ENCODE measurements around the gene DEPDC7. TPM values are rescaled to one million over a fixed set of nuclear protein-coding genes. Genes with fewer than 3 reads are reported as not detected.

Gene DEPDC7
- total and polyA plus RNA-seq, 12 donors: 0.32 to 3.6 (median 0.67) TPM; not detected in 1

- Histone ChIP-seq H3K27me3 (peaks cover 7% of the 10 kb centered on the region), H3K4me3 (no peak overlapping the region), H3K27ac (no peak overlapping the region), H3K4me1 (replicated peaks in 1 of 2) (peaks cover 3 to 15% of the 10 kb centered on the region in 2 donors), H3K9me3 (replicated peaks in 1 of 3) (no peaks in the 10 kb centered on the region), H3K36me3 (replicated peaks in 1 of 2) (no peaks in the 10 kb centered on the region)
- DNase-seq: no peak
- 75 to 93% (median 85%) methylated on average over 6 of the region's 6 CpGs for WGBS, 4 donors
- intact Hi-C loops (cut with DNase I): no loop called here
- TF ChIP-seq POLR2A (IDR thresholded peaks at IDR 0.05): no peak
- no peak for TF ChIP-seq CTCF (IDR thresholded peaks at IDR 0.05)
These were observed 3.2 kb downstream of the DEPDC7 start for GRCh38 chr11:33018840-33019239.

GRCh38 chr11:33021501-33021900, 5.8 kb downstream of the DEPDC7 start:
- 82 to 96% (median 90%) methylated on average over 1 of the region's 1 CpG for WGBS, 4 donors
- H3K27ac ChIP-seq: no peak overlapping the region
- DNase-seq: no peak
- TF ChIP-seq CTCF (IDR thresholded peaks at IDR 0.05): no peak
- TF ChIP-seq POLR2A (IDR thresholded peaks at IDR 0.05): no peak
- no peaks in the 10 kb centered on the region for H3K9me3 ChIP-seq (replicated peaks in 1 of 3)
- H3K27me3 ChIP-seq: peaks cover 4% of the 10 kb centered on the region
- no peak overlapping the region for H3K4me3 ChIP-seq
- intact Hi-C loops (cut with DNase I): no loop called here
- H3K36me3 ChIP-seq (replicated peaks in 1 of 2): no peaks in the 10 kb centered on the region
- H3K4me1 ChIP-seq (replicated peaks in 1 of 2): peaks cover 0 to 4% of the 10 kb centered on the region in 2 donors

GRCh38 chr11:33021937-33022336, 6.3 kb downstream of the DEPDC7 start:
- no peak for DNase-seq
- Histone ChIP-seq H3K36me3 (replicated peaks in 1 of 2) (no peaks in the 10 kb centered on the region), H3K4me3 (no peak overlapping the region), H3K27me3 (no peaks in the 10 kb centered on the region), H3K4me1 (replicated peaks in 1 of 2) (no peaks in the 10 kb centered on the region), H3K9me3 (replicated peaks in 1 of 3) (no peaks in the 10 kb centered on the region), H3K27ac (no peak overlapping the region)
- intact Hi-C loops (cut with DNase I): no loop called here
- 51 to 97% (median 86%) methylated on average over 1 of the region's 1 CpG for WGBS, 4 donors
- no peak for TF ChIP-seq POLR2A (IDR thresholded peaks at IDR 0.05)
- no peak for TF ChIP-seq CTCF (IDR thresholded peaks at IDR 0.05)

- Histone ChIP-seq H3K36me3 (replicated peaks in 1 of 2) (no peaks in the 10 kb centered on the region), H3K9me3 (replicated peaks in 1 of 3) (no peaks in the 10 kb centered on the region), H3K27ac (no peak overlapping the region), H3K4me3 (no peak overlapping the region), H3K27me3 (no peaks in the 10 kb centered on the region), H3K4me1 (replicated peaks in 1 of 2) (no peaks in the 10 kb centered on the region)
- intact Hi-C loops (cut with DNase I): no loop called here
- no peak for TF ChIP-seq CTCF (IDR thresholded peaks at IDR 0.05)
- no peak for TF ChIP-seq POLR2A (IDR thresholded peaks at IDR 0.05)
- 85 to 88% (median 87%) methylated on average over 3 of the region's 3 CpGs for WGBS, 4 donors
- DNase-seq: no peak
These were observed 9.7 kb downstream of the DEPDC7 start for GRCh38 chr11:33025339-33025722.
